CD4-positive, alpha-beta T cell (primary cell): ENCODE results near the gene ATP10A. TPM values are rescaled to one million over a fixed set of nuclear protein-coding genes. Genes with fewer than 3 reads are reported as not detected.

Experiments used
- ATAC-seq: fragments of 200-7000 bp; cut with Tn5 transposase; one replicate; pipeline ENCODE4 v1.10.0; 2022; ENCODE audit warnings: mild to moderate bottlenecking; ENCODE audit not compliant: poor library complexity
- CTCF ChIA-PET: fragments of 350-600 bp; sonication (Branson Sonifier 250); formaldehyde crosslinking; loops from one replicate; lab custom pipeline; 2021; ENCODE audit warnings: antibody characterized with exemption, inconsistent platforms; lab: Charles Lee
- POLR2A ChIA-PET: fragments of 350-600 bp; sonication (Branson Sonifier 250); formaldehyde crosslinking; loops from one replicate; lab custom pipeline; 2021; ENCODE audit warnings: antibody characterized with exemption, inconsistent platforms; lab: Charles Lee
- DNase-seq, 14 experiments: peaks; one replicate each; pipeline ENCODE4 v3.0.0-alpha.2; 2013 to 2020; ENCODE audit warnings: mixed read lengths in 2 of 14
- H3K27ac ChIP-seq, 2 donors: one replicate each; pipeline versions ENCODE4 v1.5.1 to v1.7.0; 2013; ENCODE audit warnings: low read length in 2 of 2, low read depth in 1 of 2, mild to moderate bottlenecking in 1 of 2
- H3K27me3 ChIP-seq, 2 experiments: 1 replicate in 1 of 2; 2 replicates in 1 of 2; pipeline versions ENCODE4 v1.6.1 to v1.7.0; 2013; ENCODE audit warnings: low read length in 2 of 2, control low read depth in 1 of 2, mild to moderate bottlenecking in 1 of 2, moderate library complexity in 1 of 2; ENCODE audit not compliant: insufficient read depth in 2 of 2, control insufficient read depth in 1 of 2
- H3K36me3 ChIP-seq: one replicate; pipeline ENCODE4 v1.6.1; 2013; ENCODE audit warnings: low read length, control low read depth; ENCODE audit not compliant: insufficient read depth
- H3K4me1 ChIP-seq: one replicate; pipeline ENCODE4 v1.6.1; 2013; ENCODE audit warnings: low read length, control low read depth; ENCODE audit not compliant: insufficient read depth
- H3K4me3 ChIP-seq: one replicate; pipeline ENCODE4 v1.5.1; 2013; ENCODE audit warnings: mild to moderate bottlenecking, low read length, moderate library complexity
- H3K9me3 ChIP-seq, 2 experiments: 1 replicate in 1 of 2; 2 replicates in 1 of 2; pipeline versions ENCODE4 v1.6.1 to v1.7.0; 2013; ENCODE audit warnings: low read length in 2 of 2, mild to moderate bottlenecking in 2 of 2, control low read depth in 1 of 2, moderate library complexity in 1 of 2; ENCODE audit not compliant: control insufficient read depth in 1 of 2, insufficient read depth in 1 of 2
- H3K27ac Mint-ChIP-seq: one replicate; pipeline ENCODE4 v1.8.0; 2020; ENCODE audit warnings: mixed read lengths
- H3K27me3 Mint-ChIP-seq: one replicate; pipeline ENCODE4 v1.8.0; 2021; ENCODE audit warnings: mixed read lengths
- H3K36me3 Mint-ChIP-seq: one replicate; pipeline ENCODE4 v1.8.0; 2021; ENCODE audit warnings: low read depth, mixed read lengths
- H3K4me1 Mint-ChIP-seq: one replicate; pipeline ENCODE4 v1.8.0; 2021; ENCODE audit warnings: low read depth, mixed read lengths
- H3K4me3 Mint-ChIP-seq: one replicate; pipeline ENCODE4 v1.8.0; 2020; ENCODE audit warnings: mild to moderate bottlenecking, mixed read lengths
- H3K9me3 Mint-ChIP-seq: one replicate; pipeline ENCODE4 v1.8.0; 2020; ENCODE audit warnings: mixed read lengths
- intact Hi-C, 2 experiments: fragments of 100-400 bp; cut with DNase I in 1 of 2; cut with micrococcal nuclease in 1 of 2; formaldehyde crosslinking; loops; one replicate each; pipeline versions ENCODE4 v1.15.1 to v1.9.0; 2023 to 2025; cut with DNase I, micrococcal nuclease
- total RNA-seq, 174 experiments: library from RNA in 2 of 174; stranded (reverse) in 2 of 174; gene quantifications; one replicate each; pipeline ENCODE4 v1.2.3 and lab custom pipeline; 2021 to 2026
- TF ChIP-seq, protein P1 (sequence below): fragments of 200-600 bp; IDR thresholded peaks from one replicate; pipeline ENCODE4 v1.8.0; 2022; ENCODE audit warnings: antibody characterized with exemption, mild to moderate bottlenecking

ATP10A gene
- total RNA-seq, 2 experiments from 2014 or later, result 30.0 to 30.4 TPM

- no peaks in the 10 kb centered on the region for H3K27me3 Mint-ChIP-seq
These were observed 150.2 kb downstream of the ATP10A start for GRCh38 chr15:25712961-25713355.

DNA sequence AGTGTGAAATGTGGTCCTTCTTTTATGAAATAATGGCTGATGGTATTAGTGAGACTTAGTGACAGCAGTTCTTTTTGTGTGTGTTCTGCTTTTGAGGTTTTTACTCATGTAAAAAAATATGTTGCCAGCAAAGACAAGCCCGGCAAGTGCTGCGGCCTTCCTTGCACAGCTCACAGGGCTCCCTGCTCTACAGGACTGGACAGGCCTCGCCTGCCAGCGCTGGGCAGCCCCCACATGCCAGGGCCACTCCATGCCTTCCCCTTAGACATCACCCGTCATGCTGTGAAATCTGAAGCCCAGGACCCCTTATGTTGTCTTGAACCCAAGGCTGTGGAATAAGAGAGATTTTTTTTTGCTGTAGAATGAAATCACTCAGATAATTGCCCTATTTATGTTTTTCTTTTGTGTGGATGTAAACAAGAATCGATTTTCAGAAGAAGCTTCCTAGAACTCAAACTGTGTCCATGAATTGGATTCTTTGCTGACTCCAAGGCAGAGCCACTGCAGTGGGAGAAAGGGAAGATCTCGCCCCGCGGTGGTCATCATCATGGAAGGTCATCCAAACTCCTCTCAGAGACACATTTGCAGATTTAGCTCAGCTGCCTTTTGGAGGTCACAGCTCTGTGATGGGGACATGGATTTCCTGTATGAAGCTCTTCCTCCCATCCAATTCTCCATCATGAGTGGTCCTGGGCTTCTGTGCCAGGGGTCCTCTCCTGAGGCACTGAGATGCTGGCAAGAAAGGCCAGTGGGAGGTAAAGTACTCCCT is 150.8 kb downstream of the ATP10A start:
- no peak overlapping the region for H3K4me3 Mint-ChIP-seq
- POLR2A ChIA-PET, result interaction anchor here (0.6 kb wide), 1 partner anchor 8 kb away, joined by 3 read pairs; no protein-coding TSS in a partner anchor
- Histone ChIP-seq H3K27me3 (no peaks in the 10 kb centered on the region), H3K4me1 (no peaks in the 10 kb centered on the region), H3K27ac (no peak overlapping the region), H3K4me3 (no peak overlapping the region), H3K9me3 (no peaks in the 10 kb centered on the region), H3K36me3 (peaks cover 13% of the 10 kb centered on the region)
- no peaks in the 10 kb centered on the region for H3K9me3 Mint-ChIP-seq
- no peak for DNase-seq
- peaks cover 15% of the 10 kb centered on the region for H3K36me3 Mint-ChIP-seq
- no peaks in the 10 kb centered on the region for H3K27me3 Mint-ChIP-seq
- no peak overlapping the region for H3K27ac Mint-ChIP-seq
- ATAC-seq, result no peak
- CTCF ChIA-PET, result no interaction called here
- TF ChIP-seq, protein P1, sequence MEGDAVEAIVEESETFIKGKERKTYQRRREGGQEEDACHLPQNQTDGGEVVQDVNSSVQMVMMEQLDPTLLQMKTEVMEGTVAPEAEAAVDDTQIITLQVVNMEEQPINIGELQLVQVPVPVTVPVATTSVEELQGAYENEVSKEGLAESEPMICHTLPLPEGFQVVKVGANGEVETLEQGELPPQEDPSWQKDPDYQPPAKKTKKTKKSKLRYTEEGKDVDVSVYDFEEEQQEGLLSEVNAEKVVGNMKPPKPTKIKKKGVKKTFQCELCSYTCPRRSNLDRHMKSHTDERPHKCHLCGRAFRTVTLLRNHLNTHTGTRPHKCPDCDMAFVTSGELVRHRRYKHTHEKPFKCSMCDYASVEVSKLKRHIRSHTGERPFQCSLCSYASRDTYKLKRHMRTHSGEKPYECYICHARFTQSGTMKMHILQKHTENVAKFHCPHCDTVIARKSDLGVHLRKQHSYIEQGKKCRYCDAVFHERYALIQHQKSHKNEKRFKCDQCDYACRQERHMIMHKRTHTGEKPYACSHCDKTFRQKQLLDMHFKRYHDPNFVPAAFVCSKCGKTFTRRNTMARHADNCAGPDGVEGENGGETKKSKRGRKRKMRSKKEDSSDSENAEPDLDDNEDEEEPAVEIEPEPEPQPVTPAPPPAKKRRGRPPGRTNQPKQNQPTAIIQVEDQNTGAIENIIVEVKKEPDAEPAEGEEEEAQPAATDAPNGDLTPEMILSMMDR, result no peak
- intact Hi-C loops, result no loop called here
- H3K4me1 Mint-ChIP-seq, result no peaks in the 10 kb centered on the region

More at GRCh38 chr15:25712961-25713355, 150.2 kb downstream of the ATP10A start:
- ChIA-PET POLR2A (no interaction called here), CTCF (no interaction called here)
- TF ChIP-seq, protein P1, result no peak
- Histone ChIP-seq H3K4me1 (no peaks in the 10 kb centered on the region), H3K27me3 (no peaks in the 10 kb centered on the region), H3K4me3 (no peak overlapping the region), H3K9me3 (no peaks in the 10 kb centered on the region), H3K36me3 (peaks cover 13% of the 10 kb centered on the region), H3K27ac (no peak overlapping the region)
- Mint-ChIP-seq H3K4me1 (no peaks in the 10 kb centered on the region), H3K36me3 (peaks cover 15% of the 10 kb centered on the region), H3K4me3 (no peak overlapping the region), H3K9me3 (no peaks in the 10 kb centered on the region), H3K27ac (no peak overlapping the region)
- intact Hi-C loops, result no loop called here
- ATAC-seq, result no peak
- DNase-seq, result no peak

DNA sequence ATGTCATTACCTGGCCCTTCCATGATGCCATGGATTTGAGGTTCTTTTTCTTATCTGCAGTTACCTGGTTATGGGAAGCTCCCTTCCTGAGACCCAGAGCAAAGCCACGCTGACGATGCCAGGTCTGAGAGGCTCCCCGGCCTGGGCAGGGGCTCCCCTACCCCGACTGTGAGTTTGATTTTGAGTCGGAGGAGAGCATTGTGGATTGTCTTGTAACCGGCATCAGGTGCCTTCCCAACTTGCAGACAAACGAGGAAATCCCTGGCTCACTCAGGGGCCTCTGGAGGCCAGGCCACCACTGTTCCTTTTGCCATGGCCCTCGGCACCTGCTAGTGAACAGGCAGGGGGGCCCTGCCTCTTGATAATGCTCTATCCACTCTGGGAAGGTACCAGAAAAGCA is 151.4 kb downstream of the ATP10A start:
- Mint-ChIP-seq H3K9me3 (no peaks in the 10 kb centered on the region), H3K4me3 (no peak overlapping the region), H3K27ac (no peak overlapping the region), H3K27me3 (no peaks in the 10 kb centered on the region), H3K36me3 (peaks cover 15% of the 10 kb centered on the region), H3K4me1 (no peaks in the 10 kb centered on the region)
- peaks cover 13% of the 10 kb centered on the region for H3K36me3 ChIP-seq
- H3K4me3 ChIP-seq, result no peak overlapping the region
- H3K9me3 ChIP-seq, result no peaks in the 10 kb centered on the region
- DNase-seq, result no peak
- intact Hi-C loops, result no loop called here
- no peak for ATAC-seq
- TF ChIP-seq, protein P1, result no peak
- no peaks in the 10 kb centered on the region for H3K27me3 ChIP-seq
- no peak overlapping the region for H3K27ac ChIP-seq
- ChIA-PET POLR2A (interaction anchor here (0.6 kb wide), 1 partner anchor 8 kb away, joined by 3 read pairs; no protein-coding TSS in a partner anchor), CTCF (no interaction called here)
- no peaks in the 10 kb centered on the region for H3K4me1 ChIP-seq
